NCI-H1694 (cell line): Measurements from ENCODE around the gene CRCP.
A peak's percentile ranks its signal among the peaks of the same experiment; 100 is the strongest.
"Not testable (repeated sequence)": the region's sequence is repeated elsewhere in the genome, so short reads cannot be mapped to it uniquely, and the experiment has no call there.

Experiments used
- DNase-seq: peaks from one replicate; lab custom pipeline; 2025; lab: John Stamatoyannopoulos, UW

Gene CRCP

GRCh38 chr7:66108410-66108809 lies 6.2 kb upstream of the CRCP start:
- DNase-seq: not testable (repeated sequence)

GRCh38 chr7:66110856-66111255 lies 3.8 kb upstream of the CRCP start:
- no peak for DNase-seq

- DNase-seq: not testable (repeated sequence)
Measured at GRCh38 chr7:66116680-66117420, 2.2 kb downstream of the CRCP start.

GRCh38 chr7:66118603-66119002 lies 4.0 kb downstream of the CRCP start:
- no peak for DNase-seq

- no peak for DNase-seq
Measured at GRCh38 chr7:66119245-66119850, 4.7 kb downstream of the CRCP start.

GRCh38 chr7:66123175-66123528 lies 8.5 kb downstream of the CRCP start:
- DNase-seq: no peak

GRCh38 chr7:66124569-66124861 lies 9.9 kb downstream of the CRCP start:
- not testable (repeated sequence) for DNase-seq

- no peak for DNase-seq
Measured at GRCh38 chr7:66125052-66125694, 10.5 kb downstream of the CRCP start.

- DNase-seq: not testable (repeated sequence)
Measured at GRCh38 chr7:66125781-66126352, 11.2 kb downstream of the CRCP start.

GRCh38 chr7:66127172-66127571 lies 12.5 kb downstream of the CRCP start:
- DNase-seq: not testable (repeated sequence)

GRCh38 chr7:66138994-66139752 lies 24.5 kb downstream of the CRCP start:
- DNase-seq: no peak

- DNase-seq: peak; percentile 79
Measured at GRCh38 chr7:66140924-66141323, 26.3 kb downstream of the CRCP start.

- no peak for DNase-seq
Measured at GRCh38 chr7:66142334-66142733, 27.7 kb downstream of the CRCP start.

GRCh38 chr7:66142996-66143395 lies 28.3 kb downstream of the CRCP start:
- no peak for DNase-seq

GRCh38 chr7:66143876-66144332 lies 29.3 kb downstream of the CRCP start:
- DNase-seq: peak; percentile 22

- peak; percentile 44 for DNase-seq
Measured at GRCh38 chr7:66145400-66146104, 30.9 kb downstream of the CRCP start.

- DNase-seq: peak; percentile 79
Measured at GRCh38 chr7:66146701-66147100, 32.1 kb downstream of the CRCP start.

GRCh38 chr7:66147657-66148056 lies 33.0 kb downstream of the CRCP start:
- DNase-seq: not testable (repeated sequence)

- no peak for DNase-seq
Measured at GRCh38 chr7:66150471-66150870, 35.8 kb downstream of the CRCP start.

- no peak for DNase-seq
Measured at GRCh38 chr7:66152371-66153191, 37.9 kb downstream of the CRCP start.

GRCh38 chr7:66153691-66154090 lies 39.0 kb downstream of the CRCP start:
- no peak for DNase-seq
